ENCODE measurements around the gene NELFE. TPM values are rescaled to one million over a fixed set of nuclear protein-coding genes. Genes with fewer than 3 reads are reported as not detected.
"Not testable (repeated sequence)": the region's sequence is repeated elsewhere in the genome, so short reads cannot be mapped to it uniquely, and the experiment has no call there.

Gene NELFE, protein sequence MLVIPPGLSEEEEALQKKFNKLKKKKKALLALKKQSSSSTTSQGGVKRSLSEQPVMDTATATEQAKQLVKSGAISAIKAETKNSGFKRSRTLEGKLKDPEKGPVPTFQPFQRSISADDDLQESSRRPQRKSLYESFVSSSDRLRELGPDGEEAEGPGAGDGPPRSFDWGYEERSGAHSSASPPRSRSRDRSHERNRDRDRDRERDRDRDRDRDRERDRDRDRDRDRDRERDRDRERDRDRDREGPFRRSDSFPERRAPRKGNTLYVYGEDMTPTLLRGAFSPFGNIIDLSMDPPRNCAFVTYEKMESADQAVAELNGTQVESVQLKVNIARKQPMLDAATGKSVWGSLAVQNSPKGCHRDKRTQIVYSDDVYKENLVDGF
- total RNA-seq, result 100 TPM

- H3K27me3 ChIP-seq, result no peaks in the 10 kb centered on the region
- intact Hi-C loops (cut with DNase I), result loop anchor here (10.0 kb wide), 1 partner anchor 284 kb away; no protein-coding TSS in a partner anchor
- peak within 1 kb of the TSS; percentile 77 for H3K27ac ChIP-seq
- peaks cover 25% of the 10 kb centered on the region for H3K4me1 ChIP-seq
- H3K9me3 ChIP-seq, result no peaks in the 10 kb centered on the region
- DNase-seq (ENCODE audit: extremely low spot score in 2 of 2), result peak in 1 of 2 donors; percentile 98
- H3K4me3 ChIP-seq, result peak within 1 kb of the TSS; percentile 63 to 79
- peaks cover 0 to 61% of the 10 kb centered on the region in 2 donors for H3K36me3 ChIP-seq
- TF ChIP-seq CTCF (IDR thresholded peaks at IDR 0.05) (no peak), POLR2A (IDR thresholded peaks at IDR 0.05) (peak in 1 of 2 donors; percentile 4), POLR2AphosphoS5 (IDR thresholded peaks at IDR 0.05; ENCODE audit: insufficient read depth in 1 of 2, low read depth in 1 of 2) (peak; percentile 97 to 99)
Measured at GRCh38 chr6:31958741-31959739, at the start of gene NELFE, which contains the start of gene SKIC2. Gene NELFE, minus strand, starts transcription at chr6:31958971. Its CDS starts 525 bp downstream, at chr6:31958446. Gene SKIC2, plus strand, starts transcription at chr6:31959175. Its CDS starts 18 bp downstream, at chr6:31959193.

DNA sequence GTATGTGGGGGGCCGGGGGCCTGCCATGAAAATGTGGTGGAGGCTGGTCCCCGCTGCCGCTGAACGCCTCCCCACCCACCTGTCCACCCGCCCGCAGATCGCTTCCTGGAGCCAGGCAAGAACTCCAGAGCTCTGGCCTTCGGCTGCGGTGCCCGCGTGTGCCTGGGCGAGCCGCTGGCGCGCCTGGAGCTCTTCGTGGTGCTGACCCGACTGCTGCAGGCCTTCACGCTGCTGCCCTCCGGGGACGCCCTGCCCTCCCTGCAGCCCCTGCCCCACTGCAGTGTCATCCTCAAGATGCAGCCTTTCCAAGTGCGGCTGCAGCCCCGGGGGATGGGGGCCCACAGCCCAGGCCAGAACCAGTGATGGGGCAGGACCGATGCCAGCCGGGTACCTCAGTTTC lies 49.3 kb upstream of the NELFE start:
- H3K36me3 ChIP-seq; H3K9me3 ChIP-seq; intact Hi-C loops (cut with DNase I); DNase-seq (ENCODE audit: extremely low spot score in 2 of 2); H3K27ac ChIP-seq; H3K4me3 ChIP-seq; H3K4me1 ChIP-seq; H3K27me3 ChIP-seq: not testable (repeated sequence)

- intact Hi-C loops (cut with DNase I); H3K27me3 ChIP-seq; H3K4me3 ChIP-seq; H3K4me1 ChIP-seq; H3K27ac ChIP-seq; DNase-seq (ENCODE audit: extremely low spot score in 2 of 2); H3K9me3 ChIP-seq; H3K36me3 ChIP-seq: not testable (repeated sequence)
Measured at GRCh38 chr6:32007086-32007485, 48.3 kb upstream of the NELFE start.

- H3K36me3 ChIP-seq; intact Hi-C loops (cut with DNase I); DNase-seq (ENCODE audit: extremely low spot score in 2 of 2): not testable (repeated sequence)
Measured at GRCh38 chr6:32005991-32006529, 47.3 kb upstream of the NELFE start.

DNA sequence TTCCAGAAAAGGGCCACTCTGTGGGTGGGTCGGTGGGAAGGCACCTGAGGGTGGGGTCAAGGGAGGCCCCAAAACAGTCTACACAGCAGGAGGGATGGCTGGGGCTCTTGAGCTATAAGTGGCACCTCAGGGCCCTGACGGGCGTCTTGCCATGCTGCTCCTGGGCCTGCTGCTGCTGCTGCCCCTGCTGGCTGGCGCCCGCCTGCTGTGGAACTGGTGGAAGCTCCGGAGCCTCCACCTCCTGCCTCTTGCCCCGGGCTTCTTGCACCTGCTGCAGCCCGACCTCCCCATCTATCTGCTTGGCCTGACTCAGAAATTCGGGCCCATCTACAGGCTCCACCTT lies 46.7 kb upstream of the NELFE start:
- DNase-seq (ENCODE audit: extremely low spot score in 2 of 2); H3K9me3 ChIP-seq; H3K27me3 ChIP-seq; H3K36me3 ChIP-seq; H3K4me1 ChIP-seq; H3K4me3 ChIP-seq; intact Hi-C loops (cut with DNase I); H3K27ac ChIP-seq: not testable (repeated sequence)

More at GRCh38 chr6:32005991-32006529, 47.3 kb upstream of the NELFE start:
- H3K4me1 ChIP-seq, H3K27me3 ChIP-seq, H3K4me3 ChIP-seq, H3K27ac ChIP-seq, H3K9me3 ChIP-seq: not testable (repeated sequence)

DNA sequence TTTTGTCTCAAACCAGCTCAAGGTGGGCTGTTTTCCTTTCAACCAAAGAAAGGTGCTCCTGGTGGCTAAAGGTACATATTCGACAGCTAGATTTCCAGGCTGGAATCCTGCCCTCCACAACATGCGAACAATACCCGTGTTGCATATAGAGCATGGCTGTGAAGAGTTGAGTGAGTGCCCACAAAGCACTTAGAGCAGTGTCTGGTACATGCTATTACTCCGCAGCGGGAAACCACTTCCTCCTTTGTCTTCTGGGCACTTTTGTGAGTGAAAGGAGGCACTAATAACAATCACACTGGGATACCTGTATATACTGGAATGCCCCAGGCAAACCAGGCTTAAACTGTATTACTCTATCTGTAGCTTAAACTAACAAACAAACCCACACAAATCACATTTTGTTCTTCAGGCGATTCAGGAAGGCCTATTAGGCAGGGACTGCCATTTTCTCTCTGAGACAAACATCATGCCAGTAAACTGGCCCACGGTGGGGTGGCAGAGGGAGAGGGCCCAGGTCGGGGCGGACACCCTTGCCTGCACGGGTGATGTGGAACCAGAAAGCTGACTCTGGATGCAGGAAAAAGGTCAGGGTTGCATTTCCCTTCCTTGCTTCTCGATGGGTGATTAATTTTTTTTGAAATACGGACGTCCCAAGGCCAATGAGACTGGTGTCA lies 46.2 kb upstream of the NELFE start:
- H3K4me3 ChIP-seq; H3K4me1 ChIP-seq; DNase-seq (ENCODE audit: extremely low spot score in 2 of 2); H3K27ac ChIP-seq; intact Hi-C loops (cut with DNase I); H3K9me3 ChIP-seq; H3K27me3 ChIP-seq; H3K36me3 ChIP-seq: not testable (repeated sequence)

DNA sequence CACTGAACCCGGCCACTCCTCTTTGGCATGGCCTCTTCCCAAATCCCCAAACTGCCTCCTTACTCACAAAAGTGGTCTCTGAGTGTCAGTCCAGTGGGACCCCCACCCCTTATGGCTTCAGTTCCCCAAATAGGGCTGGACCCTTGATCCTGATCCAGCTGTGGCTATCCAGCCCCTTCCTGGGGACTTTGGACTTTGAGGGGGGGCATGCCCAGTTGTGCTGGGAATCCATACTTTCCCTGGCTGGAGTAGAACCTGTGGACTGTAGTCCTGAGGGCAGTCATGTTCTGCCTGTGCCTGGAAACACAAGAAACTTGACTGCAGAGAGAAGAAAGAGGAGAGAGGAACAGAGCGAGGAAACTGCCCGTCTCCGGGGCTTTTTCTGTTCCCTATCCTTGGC lies 45.6 kb upstream of the NELFE start:
- H3K4me3 ChIP-seq; H3K4me1 ChIP-seq; H3K27ac ChIP-seq; H3K36me3 ChIP-seq; DNase-seq (ENCODE audit: extremely low spot score in 2 of 2); H3K27me3 ChIP-seq; intact Hi-C loops (cut with DNase I); H3K9me3 ChIP-seq: not testable (repeated sequence)

- H3K9me3 ChIP-seq; H3K27me3 ChIP-seq; H3K27ac ChIP-seq; H3K4me1 ChIP-seq; DNase-seq (ENCODE audit: extremely low spot score in 2 of 2); intact Hi-C loops (cut with DNase I); H3K36me3 ChIP-seq; H3K4me3 ChIP-seq: not testable (repeated sequence)
Measured at GRCh38 chr6:32003301-32003700, 44.5 kb upstream of the NELFE start.

- DNase-seq (ENCODE audit: extremely low spot score in 2 of 2); H3K4me1 ChIP-seq; H3K36me3 ChIP-seq; H3K27me3 ChIP-seq; H3K9me3 ChIP-seq; intact Hi-C loops (cut with DNase I); H3K4me3 ChIP-seq; H3K27ac ChIP-seq: not testable (repeated sequence)
Measured at GRCh38 chr6:32002546-32003268, 43.9 kb upstream of the NELFE start.

- DNase-seq (ENCODE audit: extremely low spot score in 2 of 2); intact Hi-C loops (cut with DNase I): not testable (repeated sequence)
Measured at GRCh38 chr6:31996385-31996784, 37.6 kb upstream of the NELFE start.

DNA sequence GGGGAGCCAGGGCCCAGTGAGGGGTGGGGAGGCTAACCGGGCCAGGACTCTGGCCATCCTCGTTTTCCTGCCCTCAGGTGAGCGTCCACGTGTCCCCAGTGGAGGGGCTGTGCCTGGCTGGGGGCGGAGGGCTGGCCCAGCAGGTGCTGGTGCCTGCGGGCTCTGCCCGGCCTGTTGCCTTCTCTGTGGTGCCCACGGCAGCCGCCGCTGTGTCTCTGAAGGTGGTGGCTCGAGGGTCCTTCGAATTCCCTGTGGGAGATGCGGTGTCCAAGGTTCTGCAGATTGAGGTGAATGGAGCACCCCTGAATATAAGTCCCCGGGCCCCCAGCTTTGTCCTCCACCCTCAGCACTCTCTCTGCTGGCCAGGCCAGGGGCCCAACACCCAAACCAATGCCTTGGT lies 35.6 kb upstream of the NELFE start:
- H3K27ac ChIP-seq; H3K36me3 ChIP-seq; H3K4me1 ChIP-seq; H3K27me3 ChIP-seq; DNase-seq (ENCODE audit: extremely low spot score in 2 of 2); H3K9me3 ChIP-seq; H3K4me3 ChIP-seq; intact Hi-C loops (cut with DNase I): not testable (repeated sequence)

More at GRCh38 chr6:31996385-31996784, 37.6 kb upstream of the NELFE start:
- H3K27ac ChIP-seq, H3K9me3 ChIP-seq, H3K27me3 ChIP-seq, H3K36me3 ChIP-seq, H3K4me3 ChIP-seq, H3K4me1 ChIP-seq: not testable (repeated sequence)

Measured in vagina (tissue), 2 donors.